BE2C (cell line): ENCODE data around the gene UHRF1.
"Not testable (repeated sequence)": the region's sequence is repeated elsewhere in the genome, so short reads cannot be mapped to it uniquely, and the experiment has no call there.

Source experiments
- DNase-seq: peaks from one replicate; pipeline ENCODE4 v3.0.0-alpha.2; 2020
- H3K27me3 ChIP-seq: fragments of 250-450 bp; sonication (Bioruptor Pico); 2 replicates; pipeline ENCODE4 v1.5.1; 2020; ENCODE audit warnings: mild to moderate bottlenecking
- H3K36me3 ChIP-seq: fragments of 250-450 bp; sonication (Bioruptor Pico); 2 replicates; pipeline ENCODE4 v1.5.1; 2020; ENCODE audit warnings: mild to moderate bottlenecking
- H3K4me1 ChIP-seq: fragments of 250-450 bp; sonication (Bioruptor Pico); 2 replicates; pipeline ENCODE4 v1.5.1; 2020
- H3K4me3 ChIP-seq: 2 replicates; pipeline ENCODE4 v1.5.1; 2011; ENCODE audit warnings: low read depth, low read length
- H3K9me3 ChIP-seq: fragments of 250-450 bp; sonication (Bioruptor Pico); 2 replicates; pipeline ENCODE4 v1.5.1; 2020
- CTCF ChIP-seq: IDR thresholded peaks from 2 replicates; pipeline ENCODE4 v1.5.1; 2012; ENCODE audit warnings: mild to moderate bottlenecking, low read depth, low read length

The UHRF1 gene

DNA sequence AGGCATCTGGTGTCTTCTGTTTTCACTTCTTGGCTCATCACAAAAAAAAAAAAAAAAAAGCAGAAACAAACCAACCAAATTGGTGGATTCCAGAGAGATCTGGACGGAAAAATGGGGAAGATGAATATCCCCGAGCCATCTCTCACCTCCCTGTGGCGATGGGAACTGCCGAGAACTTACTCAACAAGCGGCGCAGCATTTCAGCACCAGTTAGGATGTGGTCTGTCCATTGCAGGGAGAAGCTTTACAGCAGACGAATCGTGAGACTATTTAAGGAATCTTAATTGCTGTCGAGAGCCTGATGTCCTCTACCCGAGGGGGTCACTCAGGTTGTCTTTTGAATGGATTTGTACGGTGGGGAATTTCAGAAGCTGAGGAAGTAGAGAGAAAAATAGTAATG is 42.4 kb downstream of the UHRF1 start:
- no peaks in the 10 kb centered on the region for H3K27me3 ChIP-seq
- no peak overlapping the region for H3K4me3 ChIP-seq
- no peak for DNase-seq
- no peaks in the 10 kb centered on the region for H3K9me3 ChIP-seq
- TF ChIP-seq CTCF: no peak
- no peaks in the 10 kb centered on the region for H3K4me1 ChIP-seq
- peaks cover 83% of the 10 kb centered on the region for H3K36me3 ChIP-seq

- Histone ChIP-seq H3K36me3 (peaks cover 81% of the 10 kb centered on the region), H3K27me3 (no peaks in the 10 kb centered on the region), H3K9me3 (no peaks in the 10 kb centered on the region), H3K4me3 (no peak overlapping the region), H3K4me1 (no peaks in the 10 kb centered on the region)
- no peak for TF ChIP-seq CTCF
- DNase-seq: no peak
These were observed 43.6 kb downstream of the UHRF1 start for GRCh38 chr19:4952945-4953344.

DNA sequence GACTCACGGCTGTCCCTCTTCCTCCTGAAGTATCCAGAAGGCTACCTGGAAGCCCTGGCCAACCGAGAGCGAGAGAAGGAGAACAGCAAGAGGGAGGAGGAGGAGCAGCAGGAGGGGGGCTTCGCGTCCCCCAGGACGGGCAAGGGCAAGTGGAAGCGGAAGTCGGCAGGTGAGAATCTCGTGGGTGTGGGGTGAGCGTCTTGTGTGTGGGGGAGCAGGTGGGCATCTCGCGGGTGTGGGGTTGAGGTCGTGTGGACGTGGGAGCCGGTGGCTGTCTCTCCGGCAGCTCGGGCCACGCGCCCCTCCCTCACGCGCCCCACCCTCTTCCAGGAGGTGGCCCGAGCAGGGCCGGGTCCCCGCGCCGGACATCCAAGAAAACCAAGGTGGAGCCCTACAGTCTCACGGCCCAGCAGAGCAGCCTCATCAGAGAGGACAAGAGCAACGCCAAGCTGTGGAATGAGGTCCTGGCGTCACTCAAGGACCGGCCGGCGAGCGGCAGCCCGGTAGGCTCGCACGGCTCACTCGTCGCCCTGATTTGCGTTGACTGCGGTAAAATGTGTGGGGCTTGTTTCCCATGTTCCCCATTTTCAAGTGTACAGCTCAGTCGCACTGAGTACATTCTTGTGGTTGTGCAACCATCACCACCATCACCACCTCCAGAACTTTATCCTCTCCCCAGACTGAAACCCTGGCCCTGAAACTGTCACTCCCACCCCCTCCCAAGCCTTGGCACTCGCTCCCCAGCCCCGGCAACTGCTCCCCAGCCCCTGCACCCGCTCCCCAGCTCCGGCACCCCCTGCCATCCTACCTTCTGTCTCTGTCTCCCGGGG is 45.2 kb downstream of the UHRF1 start:
- H3K4me1 ChIP-seq, DNase-seq, H3K9me3 ChIP-seq, H3K4me3 ChIP-seq, H3K27me3 ChIP-seq: not testable (repeated sequence)
- peaks cover 82% of the 10 kb centered on the region for H3K36me3 ChIP-seq

GRCh38 chr19:4955274-4955673 is 46.0 kb downstream of the UHRF1 start:
- H3K9me3 ChIP-seq: no peaks in the 10 kb centered on the region
- TF ChIP-seq CTCF: no peak
- H3K4me1 ChIP-seq: no peaks in the 10 kb centered on the region
- H3K36me3 ChIP-seq: peaks cover 85% of the 10 kb centered on the region
- no peak for DNase-seq
- H3K27me3 ChIP-seq: no peaks in the 10 kb centered on the region
- H3K4me3 ChIP-seq: no peak overlapping the region

GRCh38 chr19:4957981-4958380 is 48.7 kb downstream of the UHRF1 start:
- Histone ChIP-seq H3K4me3 (no peak overlapping the region), H3K9me3 (no peaks in the 10 kb centered on the region), H3K27me3 (no peaks in the 10 kb centered on the region), H3K36me3 (peaks cover 81% of the 10 kb centered on the region), H3K4me1 (no peaks in the 10 kb centered on the region)
- TF ChIP-seq CTCF: no peak
- no peak for DNase-seq

DNA sequence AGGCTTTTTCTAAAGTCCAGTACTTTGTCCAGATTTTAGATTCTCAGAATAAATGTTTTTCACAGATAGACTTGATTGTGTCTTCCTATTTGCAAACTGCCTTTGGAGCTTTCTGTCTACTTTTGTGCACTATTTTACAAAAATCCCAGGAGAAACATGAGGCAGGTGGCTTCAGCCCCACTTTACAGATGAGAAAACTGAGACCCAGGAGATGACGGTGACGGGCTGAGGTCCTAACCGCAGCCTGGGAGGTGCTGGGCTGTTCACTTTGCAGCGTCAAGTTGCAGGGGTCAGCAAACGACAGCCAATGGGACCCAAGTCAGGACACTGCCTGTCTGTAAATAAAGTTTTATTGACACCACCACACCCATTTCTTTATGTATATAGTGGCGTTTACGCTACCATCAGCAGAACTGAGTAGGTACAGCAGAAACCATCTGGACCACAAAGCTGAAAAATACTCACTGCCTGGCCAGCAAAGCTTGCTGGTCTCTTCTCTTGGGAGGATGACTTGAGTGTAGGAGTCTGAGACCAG is 52.9 kb downstream of the UHRF1 start:
- Histone ChIP-seq H3K4me3 (no peak overlapping the region), H3K27me3 (no peaks in the 10 kb centered on the region), H3K36me3 (peaks cover 47% of the 10 kb centered on the region), H3K9me3 (no peaks in the 10 kb centered on the region), H3K4me1 (no peaks in the 10 kb centered on the region)
- no peak for DNase-seq
- no peak for TF ChIP-seq CTCF
